Retinal pigment epithelial cell (primary cell): Measurements from ENCODE around the gene CIC.
"Not testable (repeated sequence)": the region's sequence is repeated elsewhere in the genome, so short reads cannot be mapped to it uniquely, and the experiment has no call there.

Experiments used
- DNase-seq: peaks from one replicate; pipeline ENCODE4 v3.0.0-alpha.2; 2010; ENCODE audit warnings: low read depth
- H3K4me3 ChIP-seq: 2 replicates; pipeline ENCODE4 v1.5.1; 2011; ENCODE audit warnings: mild to moderate bottlenecking, low read length, control low read depth, moderate library complexity
- TF ChIP-seq, protein P1 (sequence below): conservative IDR thresholded peaks from 2 replicates; pipeline ENCODE4 v1.5.1; 2011; ENCODE audit warnings: low read depth, low read length, control low read depth, inconsistent platforms

CIC gene

DNA sequence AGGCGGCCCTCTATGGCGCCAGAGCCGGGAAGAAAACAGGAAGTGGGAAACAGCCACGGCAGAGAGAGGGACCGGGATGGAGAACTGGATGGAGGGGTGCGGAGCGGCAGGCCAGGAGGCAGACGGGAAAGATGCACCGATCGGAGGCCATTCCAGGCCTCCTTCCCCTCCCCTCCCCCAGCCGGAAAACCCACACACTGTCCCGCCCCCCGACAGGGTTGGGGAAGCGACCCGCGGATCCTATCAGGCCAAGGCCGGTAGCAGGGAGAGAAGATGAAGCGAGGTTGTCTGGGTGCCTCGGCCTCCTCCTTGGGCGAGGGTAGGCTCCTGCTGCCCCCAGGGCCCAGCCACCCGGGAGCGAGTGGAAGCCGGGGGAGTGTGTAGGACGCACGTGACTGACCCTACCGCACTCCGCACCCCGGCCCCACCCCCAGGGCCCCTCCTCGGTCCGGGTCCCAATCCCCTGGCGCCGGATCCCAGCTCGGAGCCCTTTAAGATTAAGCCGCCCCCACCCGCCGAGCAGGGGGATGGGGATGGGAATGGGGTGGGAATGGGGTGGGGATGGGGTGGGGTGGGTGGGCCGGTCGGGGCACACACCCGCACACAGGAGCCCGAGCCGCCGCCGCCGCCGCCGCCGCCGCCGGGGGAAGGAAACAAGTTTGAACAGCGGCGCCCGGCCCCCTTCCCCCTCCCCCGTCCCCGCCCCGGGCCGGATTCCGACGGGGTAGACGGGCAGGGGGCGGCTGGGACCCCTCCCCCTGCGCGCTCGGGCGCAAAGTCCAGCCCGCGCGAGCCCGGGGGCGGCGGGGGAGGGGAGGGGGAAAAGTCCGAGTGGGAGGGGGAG lies 15.6 kb upstream of the CIC start:
- TF ChIP-seq, protein P1, sequence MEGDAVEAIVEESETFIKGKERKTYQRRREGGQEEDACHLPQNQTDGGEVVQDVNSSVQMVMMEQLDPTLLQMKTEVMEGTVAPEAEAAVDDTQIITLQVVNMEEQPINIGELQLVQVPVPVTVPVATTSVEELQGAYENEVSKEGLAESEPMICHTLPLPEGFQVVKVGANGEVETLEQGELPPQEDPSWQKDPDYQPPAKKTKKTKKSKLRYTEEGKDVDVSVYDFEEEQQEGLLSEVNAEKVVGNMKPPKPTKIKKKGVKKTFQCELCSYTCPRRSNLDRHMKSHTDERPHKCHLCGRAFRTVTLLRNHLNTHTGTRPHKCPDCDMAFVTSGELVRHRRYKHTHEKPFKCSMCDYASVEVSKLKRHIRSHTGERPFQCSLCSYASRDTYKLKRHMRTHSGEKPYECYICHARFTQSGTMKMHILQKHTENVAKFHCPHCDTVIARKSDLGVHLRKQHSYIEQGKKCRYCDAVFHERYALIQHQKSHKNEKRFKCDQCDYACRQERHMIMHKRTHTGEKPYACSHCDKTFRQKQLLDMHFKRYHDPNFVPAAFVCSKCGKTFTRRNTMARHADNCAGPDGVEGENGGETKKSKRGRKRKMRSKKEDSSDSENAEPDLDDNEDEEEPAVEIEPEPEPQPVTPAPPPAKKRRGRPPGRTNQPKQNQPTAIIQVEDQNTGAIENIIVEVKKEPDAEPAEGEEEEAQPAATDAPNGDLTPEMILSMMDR = no peak
- no peak for DNase-seq
- H3K4me3 ChIP-seq = peak overlapping the region; percentile 96

DNA sequence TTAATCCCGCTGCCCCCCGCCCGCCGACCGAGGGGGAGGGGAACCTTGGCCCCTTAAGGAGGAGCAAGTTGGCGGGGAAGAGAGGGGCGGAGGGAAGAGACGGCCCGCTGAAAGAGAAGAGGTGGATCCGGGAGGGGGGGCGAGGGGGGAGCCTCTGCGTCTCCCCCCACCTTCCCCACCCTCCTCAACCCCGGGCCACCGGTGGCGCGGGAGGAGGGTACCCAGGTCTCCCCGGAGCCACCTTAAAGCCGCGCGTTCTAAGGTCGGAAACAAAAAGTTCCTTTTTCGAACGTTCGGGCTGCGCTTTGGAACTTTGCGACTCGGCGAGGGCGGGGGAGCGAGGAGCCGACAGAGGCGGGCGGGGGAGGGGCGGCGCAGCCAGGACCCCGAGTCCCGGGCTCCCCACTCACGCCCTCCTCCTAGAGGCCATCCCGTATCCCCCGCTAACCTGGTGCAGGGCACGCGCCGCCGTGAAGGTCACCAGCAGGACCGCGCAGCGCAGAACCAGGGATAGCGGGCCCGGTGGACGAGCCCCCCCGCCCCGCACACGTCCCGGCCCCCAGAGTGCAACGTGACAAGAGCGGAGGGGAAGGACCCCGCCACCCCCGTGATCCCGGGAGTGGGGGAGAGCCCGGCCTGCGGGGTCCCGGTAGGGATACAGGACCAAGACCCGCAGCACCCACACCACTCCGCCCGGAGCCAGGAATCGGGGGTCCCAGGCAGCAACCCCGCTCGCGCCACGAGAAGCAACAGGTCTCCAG lies 14.8 kb upstream of the CIC start:
- no peak for DNase-seq
- TF ChIP-seq, protein P1 = no peak
- peak overlapping the region; percentile 96 for H3K4me3 ChIP-seq

DNA sequence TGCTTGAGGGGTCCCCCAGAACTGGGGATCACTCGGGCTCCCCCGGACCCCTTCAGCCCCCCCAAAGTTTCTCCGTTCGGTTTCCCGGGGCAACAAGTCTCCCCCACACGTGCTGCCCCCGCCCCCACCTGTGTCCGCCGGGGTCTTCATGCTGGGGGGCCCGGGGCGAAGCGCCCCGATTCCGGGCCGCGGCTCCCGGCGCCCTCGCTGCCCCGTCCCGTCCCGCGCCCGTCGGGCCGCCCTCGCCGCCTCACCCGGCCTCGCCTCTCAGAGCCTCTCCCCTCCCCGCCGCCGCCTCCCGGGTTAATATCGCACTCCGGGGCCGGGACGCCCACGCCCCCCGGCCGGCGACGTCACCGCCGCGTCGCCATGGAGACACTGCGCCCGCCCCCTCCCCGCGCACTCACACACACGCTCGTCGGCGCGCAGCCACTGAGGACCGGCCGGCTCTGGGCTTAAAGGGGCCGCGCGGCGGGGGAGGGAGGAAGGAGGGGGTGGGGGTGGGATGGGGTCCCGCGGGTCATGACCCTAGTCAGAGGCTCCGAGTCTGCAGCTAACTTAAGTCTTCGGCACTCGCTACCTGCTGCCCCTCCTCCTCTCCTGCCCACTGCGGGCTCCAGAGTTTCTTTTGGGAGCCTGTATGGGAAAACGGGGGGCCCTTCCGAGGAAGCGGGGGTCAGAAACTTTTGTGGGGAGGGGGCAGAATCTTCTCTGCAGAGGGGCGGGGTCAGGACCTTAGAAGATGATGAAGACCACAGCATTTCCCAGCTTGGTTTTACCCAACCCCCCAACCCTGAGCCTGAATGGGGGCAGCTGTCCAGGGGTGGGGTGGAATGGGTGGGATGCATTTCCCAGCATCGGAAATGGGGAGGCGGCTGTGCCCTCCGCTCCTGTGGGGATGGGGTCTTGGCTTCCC lies 13.9 kb upstream of the CIC start, which contains the start of gene ERF:
ERF (minus strand) TSS at position 279 of the 916 bp plus-strand sequence; CDS start at position 150, 129 bp downstream.
- no peak for DNase-seq
- peak within 1 kb of the TSS; percentile 96 for H3K4me3 ChIP-seq
- TF ChIP-seq, protein P1 = no peak

DNA sequence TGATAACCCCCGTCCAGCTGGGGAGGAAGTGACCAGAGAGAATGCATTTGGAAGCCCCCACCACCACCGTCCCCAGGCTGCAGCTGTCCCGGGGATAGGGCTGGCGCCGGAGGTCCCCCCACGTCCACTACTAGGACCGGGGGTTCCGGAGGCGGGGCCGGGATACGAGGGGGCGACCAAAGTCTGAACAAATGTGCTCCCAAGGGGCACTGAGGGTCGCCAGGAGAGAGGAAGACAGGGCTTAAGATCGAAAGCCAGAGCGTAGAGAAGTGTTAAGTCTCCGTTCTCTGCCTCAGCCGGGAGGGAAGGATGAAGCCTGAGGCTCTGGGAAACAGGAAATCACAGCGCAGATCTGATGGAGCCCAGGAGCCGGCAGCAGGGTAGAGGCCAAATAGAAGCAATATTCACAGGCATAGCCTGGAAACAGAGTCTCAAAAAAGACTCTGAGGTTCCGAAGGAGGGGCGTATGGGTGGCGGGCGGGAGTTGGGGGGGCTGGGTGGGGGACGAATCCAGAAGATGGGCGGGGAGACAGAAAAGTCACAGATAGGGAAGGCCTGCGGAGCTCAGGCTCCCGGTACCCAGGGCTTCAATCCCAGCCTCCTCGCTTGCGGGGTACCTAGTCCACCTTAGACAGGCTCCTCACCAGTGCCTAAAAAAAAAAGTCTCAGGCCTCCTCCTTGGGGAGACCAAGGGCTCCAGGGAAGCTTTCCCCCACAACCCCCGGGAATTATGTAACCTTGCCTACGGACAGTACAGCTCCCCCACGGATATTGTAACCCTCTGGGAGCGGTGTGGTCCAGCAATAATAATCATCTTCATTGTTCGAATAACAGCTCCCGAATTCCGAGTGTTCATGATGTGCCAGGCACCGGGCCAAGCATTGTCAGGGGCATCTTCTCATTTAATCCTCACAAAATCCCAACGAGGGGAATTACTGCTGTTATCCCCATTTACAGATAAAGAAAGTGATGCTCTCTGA lies 13.0 kb upstream of the CIC start:
- TF ChIP-seq, protein P1 = no peak
- peak overlapping the region; percentile 65 for H3K4me3 ChIP-seq
- no peak for DNase-seq

DNA sequence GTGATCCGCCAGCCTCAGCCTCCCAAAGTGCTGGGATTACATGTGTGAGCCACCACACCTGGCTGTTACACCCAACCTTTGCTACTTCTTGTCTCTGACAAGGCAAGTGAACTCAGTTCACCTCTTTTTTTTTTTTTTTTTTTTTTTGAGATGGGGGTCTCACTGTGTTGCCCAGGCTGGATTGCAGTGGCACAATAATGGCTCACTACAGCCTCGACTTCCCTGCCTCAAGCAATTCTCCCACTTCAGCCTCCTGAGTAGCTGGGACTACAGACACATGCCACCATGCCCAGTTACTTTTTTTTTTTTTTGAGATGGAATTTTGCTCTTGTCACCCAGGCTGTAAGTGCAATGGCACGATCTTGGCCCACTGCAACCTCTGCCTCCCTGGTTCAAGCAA lies 11.2 kb upstream of the CIC start:
- not testable (repeated sequence) for H3K4me3 ChIP-seq, DNase-seq

DNA sequence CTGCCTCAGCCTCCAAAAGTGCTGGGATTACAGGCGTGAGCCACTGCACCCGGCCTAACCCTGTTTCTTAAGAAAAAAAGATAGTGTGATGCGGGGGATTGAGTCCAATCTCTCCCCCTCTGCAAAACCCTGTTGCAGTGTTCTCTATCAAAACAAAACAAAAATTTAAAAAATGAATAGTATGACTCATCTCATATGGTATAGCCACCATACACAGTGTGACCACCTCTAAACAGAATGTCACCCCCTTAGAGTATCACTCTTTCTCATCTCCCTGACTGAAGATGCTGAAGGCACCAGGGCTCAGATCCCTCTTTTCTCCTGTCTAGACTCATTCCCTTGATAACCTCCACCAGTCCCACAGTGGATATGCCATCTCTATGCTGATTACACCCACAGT lies 7.3 kb upstream of the CIC start:
- no peak overlapping the region for H3K4me3 ChIP-seq
- TF ChIP-seq, protein P1 = no peak
- DNase-seq = no peak

DNA sequence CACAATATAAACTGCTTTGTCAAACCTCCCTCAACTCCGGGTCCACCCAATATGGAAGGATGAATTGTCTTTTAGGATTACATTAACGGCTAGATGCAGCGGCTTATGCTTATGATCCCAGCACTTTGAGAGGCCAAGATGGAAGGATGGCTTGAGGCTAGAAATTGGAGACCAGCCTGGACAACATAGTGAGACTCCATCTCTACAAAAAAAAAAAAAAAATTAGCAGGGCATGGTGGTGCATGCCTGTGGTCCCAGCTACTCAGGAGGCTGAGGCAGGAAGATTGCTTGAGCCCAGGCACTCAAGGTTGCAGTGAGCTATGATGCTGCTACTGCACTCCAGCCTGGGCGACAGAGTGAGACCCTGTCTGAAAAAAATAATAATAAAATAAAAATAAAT lies 2.9 kb upstream of the CIC start:
- not testable (repeated sequence) for H3K4me3 ChIP-seq, DNase-seq

DNA sequence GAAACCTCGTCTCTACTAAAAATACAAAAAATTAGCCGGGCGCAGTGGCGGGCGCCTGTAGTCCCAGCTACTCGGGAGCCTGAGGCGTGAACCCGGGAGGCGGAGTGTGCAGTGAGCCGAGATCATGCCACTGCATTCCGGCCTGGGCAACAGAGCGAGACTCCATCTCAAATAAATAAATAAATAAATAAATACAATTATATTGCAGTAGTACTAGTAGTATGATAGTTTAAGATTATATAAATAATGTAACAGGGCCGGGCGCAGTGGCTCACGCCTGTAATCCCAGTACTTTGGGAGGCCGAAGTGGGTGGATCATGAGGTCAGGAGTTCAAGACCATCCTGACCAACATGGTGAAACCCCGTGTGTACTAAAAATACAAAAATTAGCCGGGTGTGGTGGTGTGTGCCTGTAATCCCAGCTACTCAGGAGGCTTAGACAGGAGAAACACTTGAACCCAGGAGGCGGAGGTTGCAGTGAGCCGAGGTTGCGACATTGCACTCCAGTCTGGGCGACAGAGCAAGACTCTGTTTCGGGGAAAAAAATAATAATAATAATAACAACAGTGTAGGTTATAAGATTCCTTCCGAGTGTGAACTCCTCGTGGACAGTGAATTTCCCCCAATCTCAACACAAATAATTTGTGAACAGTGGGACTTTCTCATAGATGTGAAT lies 2.0 kb upstream of the CIC start:
- not testable (repeated sequence) for DNase-seq, H3K4me3 ChIP-seq
